T-helper 22 cell (primary cell): ENCODE data around the gene C6orf89.
A peak's percentile ranks its signal among the peaks of the same experiment; 100 is the strongest.

Source experiments
- DNase-seq: peaks from one replicate; pipeline ENCODE4 v3.0.0-alpha.2; 2020; ENCODE audit warnings: low read depth

The C6orf89 gene, protein sequence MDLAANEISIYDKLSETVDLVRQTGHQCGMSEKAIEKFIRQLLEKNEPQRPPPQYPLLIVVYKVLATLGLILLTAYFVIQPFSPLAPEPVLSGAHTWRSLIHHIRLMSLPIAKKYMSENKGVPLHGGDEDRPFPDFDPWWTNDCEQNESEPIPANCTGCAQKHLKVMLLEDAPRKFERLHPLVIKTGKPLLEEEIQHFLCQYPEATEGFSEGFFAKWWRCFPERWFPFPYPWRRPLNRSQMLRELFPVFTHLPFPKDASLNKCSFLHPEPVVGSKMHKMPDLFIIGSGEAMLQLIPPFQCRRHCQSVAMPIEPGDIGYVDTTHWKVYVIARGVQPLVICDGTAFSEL

DNA sequence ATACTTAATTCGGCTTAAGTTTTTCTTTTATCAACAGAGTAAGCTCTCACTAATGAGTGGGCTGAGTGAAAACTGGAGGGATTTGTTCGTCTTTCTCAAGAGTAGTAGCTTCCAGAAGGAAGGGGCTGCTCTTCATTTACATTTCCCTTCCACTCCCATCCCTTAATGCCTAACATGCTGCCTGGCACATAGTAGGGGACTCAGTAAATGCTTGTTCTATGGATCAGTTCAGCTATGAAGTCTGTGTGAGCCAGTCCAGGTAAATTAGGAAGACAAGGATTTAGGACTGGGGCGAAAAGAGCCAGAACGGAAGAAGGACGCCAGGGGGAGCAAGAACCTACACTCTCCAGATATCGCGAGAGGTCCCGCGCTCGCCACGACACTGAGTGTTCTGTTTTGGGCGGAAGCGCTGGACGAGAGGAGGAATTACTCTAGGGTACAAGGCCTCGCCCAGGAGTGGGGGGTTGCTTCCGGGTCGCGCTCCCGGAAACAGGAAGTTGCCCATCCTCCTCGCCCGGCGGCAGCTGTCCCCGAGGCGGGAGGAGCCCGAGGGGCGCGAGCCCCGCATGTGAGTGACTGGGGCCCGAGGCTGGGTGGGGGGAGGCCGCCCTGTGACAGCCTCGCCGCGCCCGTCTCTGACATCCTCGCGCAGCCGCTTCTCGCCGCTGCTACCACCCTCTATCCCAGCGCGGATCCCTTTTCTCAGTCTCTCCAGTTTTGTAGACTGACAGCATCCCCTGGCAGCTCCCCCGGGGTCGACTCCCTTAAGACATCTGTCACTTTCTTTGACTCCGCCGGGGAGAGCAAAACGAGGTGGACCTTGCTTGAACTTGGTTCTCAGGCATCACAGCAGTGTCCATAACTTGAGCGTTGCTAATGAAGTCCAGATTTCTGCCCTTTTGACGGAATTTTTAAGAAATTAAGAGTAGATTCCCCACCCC, at the start of gene C6orf89:
TSS of gene C6orf89 (plus strand) at position 492 of the 941 bp plus-strand sequence. CDS start 13,493 bp downstream, outside the sequence.
- peak; percentile 97 for DNase-seq

DNA sequence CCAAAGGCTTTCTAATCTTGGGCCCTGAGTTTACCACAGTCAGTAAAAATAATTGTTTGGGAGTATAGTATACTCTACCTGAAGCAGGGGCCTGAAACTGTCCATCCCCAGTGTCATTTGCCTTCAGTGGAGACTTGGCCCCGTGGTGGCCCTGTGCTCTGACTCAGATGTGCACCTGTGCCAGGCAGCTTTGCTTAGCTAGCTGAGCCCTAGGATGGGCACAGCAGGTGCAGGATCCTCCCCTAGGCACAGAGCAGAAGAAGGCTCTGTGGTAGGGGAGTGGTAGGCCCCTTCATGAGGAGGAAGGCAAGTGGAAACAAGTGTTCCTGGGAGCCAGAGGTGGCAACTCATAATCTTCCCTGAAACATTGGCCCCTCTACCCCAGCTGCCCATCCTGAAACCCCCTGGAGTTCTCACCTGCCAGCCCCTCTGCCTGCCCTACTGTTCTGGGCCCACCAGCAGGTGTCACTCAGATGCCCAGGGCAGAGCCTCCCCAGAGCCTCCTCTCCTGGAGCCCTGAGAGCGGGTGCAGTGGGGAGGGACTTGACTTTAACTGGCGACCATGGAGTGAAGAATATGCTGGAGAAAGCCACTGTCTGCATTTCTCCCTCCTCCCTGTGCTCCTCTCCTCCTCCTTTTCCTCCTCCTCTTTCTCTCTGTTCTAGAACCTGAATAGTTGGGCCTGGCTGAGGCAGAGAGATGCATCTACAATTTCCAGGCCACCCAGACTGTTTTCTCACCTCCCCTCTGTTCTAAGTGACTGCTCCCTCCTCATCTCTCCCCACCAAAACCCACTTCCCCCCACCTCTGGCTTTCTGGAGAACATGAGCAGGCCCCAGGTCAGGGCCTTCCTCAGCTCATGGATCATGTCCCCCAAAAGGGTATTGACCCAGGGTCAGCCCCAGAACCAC, 49.4 kb upstream of the C6orf89 start:
- DNase-seq = no peak

DNA sequence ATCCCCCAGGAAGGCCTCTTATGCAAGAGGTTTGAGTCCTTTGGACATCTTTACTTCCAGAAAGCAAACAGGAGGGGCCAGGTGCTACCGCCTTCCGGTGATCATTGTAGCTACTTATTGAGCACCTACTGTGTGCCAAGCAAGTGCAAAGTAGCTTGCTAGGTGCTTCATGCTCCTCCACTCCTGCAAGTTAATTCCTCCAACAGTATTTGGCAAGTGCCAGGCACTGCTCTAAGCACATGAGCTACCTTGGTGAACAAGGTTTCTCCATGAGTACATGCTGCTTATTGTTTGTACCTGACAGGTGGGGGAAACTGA, 48.8 kb upstream of the C6orf89 start:
- no peak for DNase-seq

DNA sequence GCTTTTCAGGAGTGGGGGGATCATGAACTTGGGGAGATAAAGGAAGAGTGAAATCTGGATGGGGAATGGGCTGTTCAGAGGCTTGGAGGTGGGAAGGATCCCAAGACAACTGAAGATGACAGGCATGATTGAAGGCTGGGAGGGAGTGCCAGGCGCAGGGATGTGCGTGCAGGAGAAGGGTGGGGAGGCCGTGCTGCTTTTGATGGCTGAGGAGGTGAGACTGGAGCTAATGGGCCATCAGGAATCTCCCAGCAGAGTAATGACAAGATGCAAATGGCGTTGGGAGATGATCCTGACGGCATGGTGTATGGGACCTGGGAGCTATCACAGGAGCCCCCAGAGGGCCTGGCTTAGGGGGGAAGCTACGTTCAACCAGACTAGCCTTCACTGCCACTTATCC, 48.1 kb upstream of the C6orf89 start:
- DNase-seq = no peak

DNA sequence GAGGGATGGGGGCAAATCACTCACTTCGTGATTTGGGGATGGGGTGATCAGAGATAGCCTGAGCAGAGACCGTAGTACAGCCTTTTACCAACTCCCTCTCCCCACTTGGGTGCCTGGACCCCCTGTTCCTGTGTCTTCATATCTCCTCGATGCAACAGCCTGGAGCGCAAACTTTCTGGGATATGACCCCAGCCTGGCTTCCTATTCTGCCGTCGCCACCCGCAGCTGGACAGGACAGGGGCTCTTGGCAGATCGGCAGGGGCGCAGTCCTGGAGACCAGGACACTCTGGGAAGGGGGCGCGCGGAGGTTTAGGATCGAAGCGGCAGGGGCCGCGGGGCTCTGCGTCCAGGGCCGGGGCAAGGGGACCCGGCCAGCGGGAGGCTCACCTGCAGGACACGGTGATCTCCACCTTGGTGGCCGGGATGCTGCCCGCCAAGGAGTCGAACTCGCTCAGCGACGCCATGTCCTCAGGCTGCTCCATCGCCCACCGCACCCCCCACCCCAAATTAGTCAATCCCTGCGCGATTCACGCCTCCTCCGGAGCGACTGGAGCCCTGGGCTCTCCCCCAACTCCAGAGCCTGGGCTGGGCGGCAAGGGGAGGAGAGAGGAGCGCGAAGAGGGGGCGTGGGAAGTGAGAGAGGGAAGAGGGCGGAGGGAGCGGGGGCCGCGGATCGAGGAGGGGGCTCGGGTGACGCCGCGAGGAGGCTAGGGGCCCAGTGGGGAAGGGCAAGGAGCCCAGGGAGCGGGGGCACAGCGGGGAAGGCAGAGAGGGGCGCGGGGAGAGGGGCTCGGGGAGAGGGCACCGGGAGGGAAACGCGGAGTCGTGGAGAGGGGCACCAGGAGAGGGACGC, 46.6 kb upstream of the C6orf89 start, which contains the start of gene CPNE5:
TSS of gene CPNE5 (minus strand) at position 549 of the 853 bp plus-strand sequence. CDS start at position 482, 67 bp downstream.
- DNase-seq = no peak

DNA sequence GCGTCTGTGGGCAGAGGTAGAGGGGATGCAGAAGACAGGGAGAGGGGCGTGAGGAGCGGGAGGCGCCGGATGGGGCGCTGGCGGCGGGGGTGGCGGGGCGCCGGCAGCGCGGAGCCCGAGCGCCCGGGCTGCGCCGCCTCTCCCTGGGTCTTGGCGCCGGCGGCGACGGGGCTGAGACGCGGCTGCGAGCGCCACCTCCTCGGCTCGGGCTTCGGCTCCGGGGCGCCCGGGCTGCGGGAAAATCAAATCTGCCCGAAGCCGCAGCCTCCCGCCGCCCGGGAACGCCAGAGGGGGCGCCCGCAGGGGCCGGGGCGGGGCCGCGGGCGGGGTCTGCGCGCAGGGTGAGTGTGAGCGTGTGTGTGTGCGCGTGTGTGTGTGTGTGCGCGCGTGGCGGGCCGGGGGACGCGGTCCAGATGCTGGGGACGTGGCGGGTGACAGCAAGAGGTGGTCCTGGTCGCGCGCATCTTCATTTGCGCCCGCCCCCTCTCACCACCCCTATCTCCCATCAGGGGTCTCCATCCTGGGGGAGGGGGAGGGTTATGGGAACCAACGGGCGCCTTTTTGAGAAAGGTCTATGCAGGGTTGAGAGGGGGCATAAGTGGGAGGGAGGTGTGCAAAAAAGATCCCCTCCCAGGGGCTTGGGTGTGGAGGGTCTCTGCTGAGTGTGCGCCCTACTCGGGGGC, 45.9 kb upstream of the C6orf89 start:
- no peak for DNase-seq

DNA sequence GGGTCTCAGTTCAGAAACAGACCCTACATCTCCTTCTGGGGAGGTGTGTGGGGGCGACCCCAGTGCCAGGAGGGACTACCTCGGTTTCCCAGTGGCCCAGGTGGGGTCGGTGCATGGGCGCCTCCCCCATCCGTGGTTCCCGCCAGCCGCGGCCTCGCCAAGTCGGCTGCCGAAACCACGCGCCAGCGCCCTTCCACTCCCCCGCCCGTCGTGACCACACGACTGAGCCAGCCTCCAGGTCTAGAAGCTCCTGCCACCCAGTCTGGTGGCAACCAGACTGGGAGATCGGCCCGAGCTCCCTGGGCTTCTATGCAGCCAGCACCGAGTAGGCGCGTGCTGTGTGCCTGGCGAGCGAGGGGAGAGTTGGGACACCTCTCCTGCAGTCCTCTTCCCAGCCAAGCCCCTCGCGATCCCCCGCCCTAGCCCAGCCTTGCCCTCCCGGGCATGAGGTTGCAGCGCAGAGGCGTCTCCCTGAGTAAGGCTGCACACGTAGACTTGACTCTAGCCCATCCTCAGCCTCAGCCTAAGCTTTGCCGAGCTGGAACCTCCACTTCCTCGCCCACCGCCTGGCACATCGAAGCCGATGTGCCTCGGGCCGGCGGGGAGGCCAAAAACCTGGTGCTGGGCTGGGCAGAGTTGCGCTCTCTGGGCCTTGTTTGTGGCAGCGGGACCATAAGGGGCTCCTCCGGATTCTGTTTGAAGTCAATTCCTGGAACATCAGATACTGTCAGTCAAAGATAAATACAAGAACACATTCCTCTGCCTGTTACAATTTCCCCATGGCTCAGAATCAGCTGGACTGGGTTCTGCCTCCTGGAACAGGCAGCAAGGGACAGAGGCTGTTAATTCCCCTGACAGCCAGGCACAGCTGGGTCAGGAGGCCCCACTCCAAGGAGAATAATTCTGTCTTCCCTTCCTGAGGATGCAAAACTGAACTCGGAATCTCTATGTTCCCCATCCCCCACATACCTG, 45.0 kb upstream of the C6orf89 start:
- DNase-seq = no peak

DNA sequence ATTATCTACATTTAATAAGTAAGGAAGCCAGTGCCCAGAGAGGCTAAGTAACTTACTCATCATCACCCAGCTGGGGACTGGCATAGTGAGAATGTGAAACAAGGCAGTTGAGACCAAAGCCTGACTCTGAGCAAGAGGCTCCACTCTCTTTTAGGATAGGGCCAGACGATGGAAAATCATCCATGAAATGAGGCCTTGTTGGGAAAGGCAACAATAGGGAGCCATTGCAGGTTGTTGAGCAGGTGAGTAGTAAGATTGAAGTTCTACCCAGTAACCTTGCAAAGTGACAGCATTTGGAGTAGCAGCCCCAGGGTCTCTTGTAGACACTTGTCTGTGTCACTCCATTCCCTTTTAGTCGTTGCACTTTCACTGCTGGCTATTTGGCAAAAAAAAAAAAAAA, 44.0 kb upstream of the C6orf89 start:
- no peak for DNase-seq

DNA sequence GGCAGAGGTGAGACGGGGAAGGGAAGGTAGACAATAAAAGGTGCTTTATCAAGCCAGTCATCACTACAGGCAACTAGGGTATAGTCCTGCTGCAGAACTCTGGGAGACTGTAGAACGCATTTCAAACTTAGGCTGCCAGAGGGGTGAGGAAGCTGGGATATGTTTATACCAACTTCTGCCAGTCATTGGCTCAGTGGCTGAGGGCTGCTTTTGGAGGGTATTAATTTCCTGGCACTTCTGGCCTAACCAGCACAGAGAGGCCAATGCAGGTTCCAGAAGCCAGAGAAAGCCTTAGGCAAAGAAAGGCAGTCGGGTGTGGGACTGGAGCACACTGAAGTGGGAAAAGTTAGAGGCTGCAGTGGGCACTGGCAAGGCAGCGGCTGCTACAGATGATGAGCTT, 42.6 kb upstream of the C6orf89 start:
- no peak for DNase-seq

DNA sequence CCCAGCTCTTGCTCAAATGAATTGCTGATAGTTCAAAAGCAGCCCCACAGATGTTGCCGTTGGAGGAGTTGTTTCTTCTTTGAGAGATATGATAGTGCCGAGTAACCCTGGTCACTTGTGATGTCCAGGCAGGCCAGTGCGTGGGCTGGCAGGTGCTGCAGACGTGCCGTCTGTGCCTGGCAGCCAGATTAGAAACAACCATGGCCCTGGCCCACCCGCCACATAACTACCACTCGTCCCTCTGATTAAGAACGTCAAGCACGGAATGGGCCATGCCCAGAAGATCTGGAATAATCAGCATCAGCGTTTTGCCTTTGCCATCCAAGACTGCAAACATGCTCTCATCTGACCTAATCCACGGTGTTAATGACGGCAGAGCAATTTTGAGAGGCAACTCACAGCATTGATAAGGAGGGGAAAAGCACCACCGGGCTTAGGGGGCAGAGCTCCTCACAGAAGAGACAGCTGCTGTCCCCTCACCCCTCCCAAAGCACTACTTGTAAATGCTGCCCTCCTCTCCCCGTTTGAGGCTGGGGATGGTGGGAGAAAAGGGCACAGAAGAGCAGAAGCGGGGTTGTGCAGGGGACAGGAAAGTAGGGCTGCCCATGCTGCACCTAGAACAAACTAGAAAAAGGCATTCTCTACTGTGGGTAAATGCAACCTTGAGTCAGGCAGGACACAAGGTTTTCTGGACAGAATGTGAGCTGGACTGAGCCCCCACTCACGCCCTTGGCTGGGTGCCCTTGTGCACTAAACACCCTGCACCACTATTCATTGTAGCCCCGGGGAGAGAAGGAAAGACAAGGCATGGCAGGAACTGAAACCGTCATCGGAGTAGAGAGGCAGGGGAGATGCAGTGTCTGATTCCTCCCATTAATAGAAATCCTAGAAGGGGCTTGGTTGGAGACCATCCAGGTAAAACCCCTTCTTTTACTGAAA, 41.3 kb upstream of the C6orf89 start:
- no peak for DNase-seq

DNA sequence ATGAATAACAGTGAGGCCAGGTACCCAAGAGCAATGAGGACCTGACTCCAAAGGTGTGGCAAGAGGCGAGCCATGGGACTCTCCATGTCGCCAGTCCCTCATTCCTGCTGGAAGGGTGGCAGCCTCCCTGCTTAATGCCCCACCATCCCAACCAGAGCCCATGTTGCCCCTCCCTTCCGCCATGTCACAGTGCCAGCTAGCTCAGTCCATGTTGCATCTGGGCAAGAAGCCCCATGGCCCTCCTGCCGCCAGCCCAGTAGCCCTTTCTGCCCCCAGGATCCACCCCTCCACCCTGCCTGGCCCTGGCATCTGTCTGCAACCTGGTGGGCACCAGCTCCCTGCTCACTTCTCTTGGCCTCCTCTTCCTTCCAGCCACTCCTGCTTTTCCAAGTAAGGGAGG, 40.5 kb upstream of the C6orf89 start:
- no peak for DNase-seq

DNA sequence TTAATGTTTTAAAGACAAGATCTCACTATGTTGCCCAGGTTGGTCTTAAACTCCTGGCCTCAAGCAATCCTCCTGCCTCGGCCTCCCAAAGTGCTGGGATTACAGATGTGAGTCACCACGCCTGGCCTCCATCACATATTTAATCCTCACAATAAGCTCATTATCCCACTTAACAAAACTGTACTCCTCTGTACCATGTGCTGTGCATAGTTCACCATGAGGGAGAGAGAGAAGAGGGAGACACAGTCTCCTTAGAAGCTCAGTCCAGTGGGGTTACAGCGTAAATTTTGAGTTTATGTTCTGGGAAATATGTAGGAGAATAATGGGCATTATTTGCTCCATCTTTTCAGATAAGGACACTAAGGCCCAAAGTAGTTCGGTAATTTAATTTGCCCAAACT, 38.6 kb upstream of the C6orf89 start:
- no peak for DNase-seq

DNA sequence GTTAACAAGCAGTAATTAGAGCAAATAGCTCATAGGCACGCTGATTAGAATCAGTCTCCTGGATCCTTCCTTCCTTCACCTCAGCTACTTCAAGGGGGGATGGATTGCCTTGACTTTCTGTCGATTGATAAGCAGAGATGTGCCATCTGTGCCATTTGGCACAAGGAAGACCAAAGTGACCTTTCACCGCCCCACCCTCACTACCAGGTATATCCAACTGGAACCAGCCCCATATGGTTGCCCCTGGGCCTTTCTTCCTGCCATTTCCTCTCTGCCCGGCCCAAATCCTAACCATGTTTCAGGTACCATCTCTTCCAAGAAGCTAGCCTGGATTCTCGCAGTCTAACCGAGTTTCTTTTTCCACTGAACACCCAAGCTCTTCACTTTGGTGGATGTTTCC, 37.8 kb upstream of the C6orf89 start:
- DNase-seq = no peak

DNA sequence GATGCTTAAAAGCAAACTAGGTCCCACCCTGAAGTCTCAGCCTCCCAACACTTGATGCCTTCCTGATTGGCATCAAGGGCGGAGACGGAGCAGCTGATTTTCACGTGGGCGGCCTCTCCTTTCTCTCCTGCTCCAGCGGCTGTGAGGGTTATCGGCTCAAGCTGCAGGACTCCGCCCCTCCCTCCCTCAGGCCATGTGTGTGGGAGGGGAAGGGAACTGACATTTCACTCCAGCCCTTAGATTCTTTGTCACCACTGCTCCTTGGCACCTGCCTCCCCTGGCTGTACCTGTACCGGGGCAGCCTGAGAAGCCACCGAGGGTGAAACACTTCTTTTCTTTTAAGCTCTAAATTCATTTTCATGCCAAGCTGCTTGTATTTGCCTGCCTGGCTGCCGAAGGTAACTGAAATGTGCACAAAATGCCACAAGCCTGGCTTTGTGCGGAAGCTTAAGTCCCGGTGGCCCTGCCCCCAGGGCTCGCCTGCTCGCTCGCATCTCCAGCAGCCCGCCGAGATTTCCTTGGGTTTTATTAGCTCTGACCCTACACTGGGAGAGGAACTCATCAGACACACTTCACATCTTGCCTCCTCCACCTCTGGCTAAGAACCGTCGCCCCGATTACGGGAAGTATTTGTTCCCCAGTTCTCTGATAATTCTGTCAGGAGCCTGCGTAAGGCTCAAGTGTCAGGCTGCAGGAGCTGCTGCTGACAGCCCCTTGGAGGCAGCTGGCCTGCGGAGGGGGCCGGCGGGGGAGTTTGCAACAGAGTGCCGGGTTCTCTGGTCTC, 36.9 kb upstream of the C6orf89 start:
- DNase-seq = no peak

DNA sequence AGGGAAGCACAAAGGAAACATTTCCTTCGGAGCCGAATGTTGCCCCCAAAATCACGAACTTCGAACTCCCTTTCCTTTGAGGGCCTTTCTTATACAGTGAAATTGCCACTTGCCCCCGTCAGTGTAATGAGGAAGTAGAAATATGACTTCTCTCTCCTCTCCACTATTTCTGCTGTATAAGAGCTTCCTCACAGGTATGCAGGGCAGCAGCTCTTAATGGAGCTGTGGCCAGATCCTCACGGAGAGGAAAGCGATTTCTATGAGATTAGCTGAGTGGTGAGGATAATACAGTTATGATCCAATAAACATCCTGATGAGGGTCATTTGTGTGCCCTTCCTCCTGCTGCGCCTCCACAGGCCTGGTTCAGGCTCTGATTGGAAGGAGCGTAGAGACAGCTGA, 35.7 kb upstream of the C6orf89 start:
- no peak for DNase-seq

DNA sequence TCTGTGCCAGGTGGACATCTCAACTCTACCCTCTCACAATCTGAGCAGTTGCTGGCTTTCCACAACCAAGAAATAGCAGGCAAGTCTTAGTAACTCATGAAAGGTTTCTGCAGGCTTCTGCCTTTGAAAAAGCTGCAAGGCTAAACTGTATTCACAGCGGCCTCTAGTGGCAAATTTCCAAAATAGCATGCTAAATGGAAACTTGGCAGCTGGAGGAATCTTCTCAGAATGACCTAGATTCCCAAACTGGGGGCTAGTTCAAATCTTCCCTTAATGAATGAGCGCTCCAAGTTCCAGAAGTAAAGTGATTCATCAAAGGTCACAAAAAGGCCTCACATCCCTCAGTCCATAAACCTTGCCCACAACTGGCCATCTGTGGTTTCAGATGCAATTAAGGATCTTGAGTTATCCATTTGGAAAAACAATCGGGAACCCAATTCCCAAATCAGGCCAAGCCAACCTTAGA, 34.6 kb upstream of the C6orf89 start:
- no peak for DNase-seq

DNA sequence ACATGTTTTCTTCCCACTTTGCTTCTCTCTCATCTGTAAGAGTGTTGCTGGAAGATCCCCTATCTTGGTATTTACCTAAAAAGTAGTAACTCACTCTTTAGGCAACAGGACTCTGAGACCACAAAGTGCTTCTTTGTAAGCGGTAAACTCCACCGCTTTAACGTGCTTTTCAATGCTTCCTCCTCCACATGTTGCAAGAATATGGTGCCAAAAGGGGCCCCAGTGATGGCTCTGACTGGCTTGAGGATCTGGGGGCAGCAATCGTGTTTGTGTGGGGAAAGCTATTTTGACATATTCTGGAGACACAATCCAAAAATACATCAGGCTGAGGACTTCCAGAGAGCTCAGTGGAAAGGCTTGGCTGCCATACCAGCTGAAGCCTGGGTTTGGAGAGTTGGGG, 34.1 kb upstream of the C6orf89 start:
- DNase-seq = no peak
